Stromal cell of bone marrow (primary cell): Measurements from ENCODE around the gene MRPL22.
"Not testable (repeated sequence)": the region's sequence is repeated elsewhere in the genome, so short reads cannot be mapped to it uniquely, and the experiment has no call there.

ENCODE experiments used
- DNase-seq: peaks from one replicate; pipeline ENCODE4 v3.0.0-alpha.2; 2012; ENCODE audit warnings: low read depth

The MRPL22 gene

DNA sequence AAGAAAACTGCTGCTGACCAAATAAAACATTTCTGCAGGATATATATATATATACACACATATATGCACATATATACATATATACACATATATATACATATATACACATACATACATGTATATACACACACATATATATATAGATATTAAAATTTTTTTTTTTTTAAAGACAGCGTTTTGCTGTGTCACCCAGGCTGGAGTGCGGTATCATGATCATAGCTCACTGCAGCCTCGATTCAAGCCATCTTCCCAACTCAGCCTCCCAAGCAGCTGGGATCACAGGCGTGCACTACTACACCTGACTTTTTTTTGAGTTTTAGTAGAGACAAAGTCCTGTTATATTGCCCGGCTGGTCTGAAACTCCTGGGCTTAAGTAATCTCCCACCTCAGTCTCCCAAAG, 2.7 kb downstream of the MRPL22 start:
- no peak for DNase-seq

DNA sequence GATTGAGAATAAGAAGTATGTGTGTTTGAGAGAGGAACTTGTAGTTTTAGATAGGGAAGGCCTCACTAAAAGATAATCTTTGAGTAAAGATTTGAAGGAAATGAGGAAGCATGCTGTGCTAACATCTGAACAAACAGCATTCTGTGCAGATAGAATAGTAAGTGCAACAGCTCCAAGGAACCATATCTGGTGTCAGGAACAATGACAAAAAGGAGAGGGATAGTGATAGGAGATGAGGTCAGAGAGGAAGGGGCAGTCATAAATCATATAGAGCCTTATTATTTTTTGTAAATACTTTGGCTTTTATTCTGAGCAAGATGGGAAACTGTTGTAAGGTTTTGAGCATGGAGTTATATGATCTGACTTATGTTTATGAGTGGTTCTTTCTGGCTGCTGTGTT, 3.8 kb downstream of the MRPL22 start:
- DNase-seq = no peak

DNA sequence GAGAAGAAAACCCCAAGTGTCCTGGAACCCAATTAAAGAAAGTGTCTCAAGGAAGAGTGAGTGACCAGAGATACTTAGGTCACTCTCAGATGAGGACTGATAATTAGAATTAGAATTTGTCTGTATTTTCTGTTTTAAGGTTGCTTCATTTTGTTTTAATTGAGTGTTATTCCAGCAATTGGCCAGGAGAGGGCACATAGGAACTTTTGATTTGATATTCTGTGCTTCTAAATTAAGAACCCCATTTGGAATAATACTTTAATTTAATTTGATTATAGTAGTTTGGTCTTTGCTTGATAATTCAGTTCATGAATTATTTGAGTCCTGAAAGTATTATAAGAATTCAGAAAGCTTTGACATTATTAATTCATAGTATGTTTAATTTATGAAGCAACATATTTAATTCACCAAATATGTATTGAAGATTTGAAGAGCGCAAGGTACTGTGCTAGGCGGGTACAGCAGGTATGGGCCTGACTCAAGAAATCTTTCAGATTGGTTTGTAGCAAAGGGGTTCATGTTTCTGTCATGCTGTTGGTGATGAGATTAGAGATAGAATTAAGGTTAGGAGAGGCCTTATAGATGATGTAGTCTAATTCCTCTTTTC, 4.9 kb downstream of the MRPL22 start:
- no peak for DNase-seq

DNA sequence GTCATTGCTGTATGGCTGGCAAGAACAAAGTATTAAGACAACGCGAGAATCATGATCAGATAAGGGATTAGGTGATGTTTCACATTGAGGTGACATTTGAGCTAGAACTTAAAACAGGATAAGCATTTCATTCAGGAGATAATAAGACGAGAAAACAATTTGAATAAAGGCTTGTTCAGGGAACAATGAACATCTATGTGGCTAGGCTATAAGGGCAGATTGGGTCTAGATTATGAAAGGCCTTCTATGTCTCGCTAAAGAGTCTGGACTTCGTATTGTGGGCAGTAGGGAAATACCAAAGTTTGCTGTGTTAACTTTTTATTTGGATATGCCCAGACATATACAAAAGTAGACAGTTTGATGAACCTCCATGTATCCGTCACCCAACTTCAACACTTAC, 6.9 kb downstream of the MRPL22 start:
- DNase-seq = no peak

DNA sequence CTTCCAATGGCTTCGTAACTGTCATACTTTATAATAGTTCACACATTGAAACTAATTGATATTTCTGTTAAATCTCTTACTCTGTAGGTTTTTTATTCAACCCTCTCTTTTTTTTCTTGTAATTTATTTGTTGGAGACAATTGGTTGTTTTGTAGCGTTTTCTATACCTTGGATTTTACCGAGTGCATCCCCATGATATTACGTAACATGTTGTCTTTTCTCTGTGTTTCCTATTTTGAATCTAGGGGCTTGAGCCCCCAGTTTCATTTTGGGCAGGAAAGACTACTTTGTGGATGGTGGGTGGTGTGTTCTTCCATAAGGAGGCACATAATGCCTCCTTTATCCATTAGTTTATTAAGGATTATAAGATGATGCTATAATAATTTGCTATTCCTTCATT, 7.4 kb downstream of the MRPL22 start:
- no peak for DNase-seq

DNA sequence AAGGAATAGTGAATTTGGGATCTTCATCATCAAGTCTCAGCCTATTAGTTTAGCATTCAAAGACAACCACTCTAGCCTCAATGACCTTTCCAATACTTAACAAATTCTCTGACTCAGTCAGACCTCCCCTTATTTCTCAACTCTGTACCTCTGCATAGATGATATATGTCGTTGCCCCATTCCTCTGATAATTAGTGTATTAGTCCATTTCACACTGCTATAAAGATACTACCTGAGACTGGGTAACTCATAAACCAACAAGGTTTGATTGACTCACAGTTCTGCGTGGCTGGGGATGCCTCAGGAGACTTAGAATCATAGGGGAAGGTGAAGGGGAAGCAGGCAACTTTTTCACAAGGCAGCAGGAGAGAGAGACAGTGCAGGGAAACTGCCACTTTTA, 8.9 kb downstream of the MRPL22 start:
- no peak for DNase-seq

DNA sequence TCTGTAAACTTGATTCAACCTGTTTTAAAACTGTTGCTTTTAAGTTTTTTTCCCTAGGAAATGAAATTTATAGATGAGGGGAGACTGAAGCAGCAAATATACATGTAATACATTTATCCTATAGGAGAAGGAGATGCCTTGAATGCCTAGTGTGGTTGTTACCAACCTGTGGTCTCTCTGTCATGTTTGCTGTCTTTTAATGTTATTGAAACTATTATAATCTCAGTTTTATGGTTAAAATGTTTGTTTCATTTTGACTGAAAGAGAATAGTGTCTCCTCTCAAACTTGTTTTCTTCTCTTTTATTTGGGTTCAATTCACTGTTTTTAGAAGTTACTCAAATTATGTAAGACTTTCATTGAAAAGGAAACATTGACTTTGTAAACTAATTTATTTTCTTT, 15.8 kb downstream of the MRPL22 start:
- no peak for DNase-seq

DNA sequence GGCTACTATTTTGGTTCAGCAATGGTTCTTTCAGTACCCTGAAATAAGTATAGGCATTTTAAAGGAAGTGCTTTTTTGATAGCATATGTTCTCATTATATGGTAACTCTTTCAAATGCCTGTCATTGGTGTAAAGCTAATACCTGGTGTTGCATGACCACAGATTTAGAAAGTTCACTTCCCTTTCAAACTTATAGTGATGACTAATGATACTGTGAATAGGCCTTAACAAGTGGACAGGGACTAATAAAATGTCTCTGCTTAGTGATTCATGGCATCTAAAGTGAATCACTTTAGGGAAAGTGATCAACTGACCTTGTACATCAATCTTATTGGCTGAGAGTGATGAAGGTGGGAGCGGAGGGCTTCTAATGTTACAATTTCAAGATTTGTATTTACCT, 21.6 kb downstream of the MRPL22 start:
- DNase-seq = peak; percentile 46

DNA sequence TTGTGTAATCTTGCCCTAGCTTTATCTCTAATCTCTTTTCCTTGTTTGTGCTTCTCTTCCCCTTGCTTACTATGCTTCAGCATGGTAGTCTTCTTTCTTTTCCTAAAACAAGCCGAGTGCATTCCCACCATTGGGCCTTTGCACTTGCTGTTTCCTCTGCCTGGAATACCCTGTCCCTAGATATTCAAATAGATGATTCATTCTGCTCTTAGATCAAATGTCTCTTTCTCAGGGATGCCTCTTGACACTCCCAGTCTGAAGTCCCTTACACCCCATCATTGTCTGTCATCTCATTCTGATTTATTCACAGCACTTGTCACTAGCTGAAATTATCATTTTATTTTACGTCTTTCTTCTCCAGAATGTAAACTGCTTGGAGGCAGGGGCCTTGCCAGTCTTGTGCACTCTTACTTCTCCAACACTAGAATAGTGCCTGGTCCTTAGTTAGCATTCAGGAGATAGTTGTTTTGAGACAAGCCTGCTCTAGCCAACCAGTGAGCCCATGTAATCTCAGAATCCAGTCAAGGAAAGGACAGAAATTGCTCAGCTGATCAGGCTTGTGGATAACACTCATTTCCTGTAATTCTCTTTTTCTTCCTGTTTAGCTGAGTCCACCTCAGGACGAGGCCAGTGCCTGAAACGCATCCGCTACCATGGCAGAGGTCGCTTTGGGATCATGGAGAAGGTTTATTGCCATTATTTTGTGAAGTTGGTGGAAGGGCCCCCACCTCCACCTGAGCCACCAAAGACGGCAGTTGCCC, 25.4 kb downstream of the MRPL22 start:
- no peak for DNase-seq

DNA sequence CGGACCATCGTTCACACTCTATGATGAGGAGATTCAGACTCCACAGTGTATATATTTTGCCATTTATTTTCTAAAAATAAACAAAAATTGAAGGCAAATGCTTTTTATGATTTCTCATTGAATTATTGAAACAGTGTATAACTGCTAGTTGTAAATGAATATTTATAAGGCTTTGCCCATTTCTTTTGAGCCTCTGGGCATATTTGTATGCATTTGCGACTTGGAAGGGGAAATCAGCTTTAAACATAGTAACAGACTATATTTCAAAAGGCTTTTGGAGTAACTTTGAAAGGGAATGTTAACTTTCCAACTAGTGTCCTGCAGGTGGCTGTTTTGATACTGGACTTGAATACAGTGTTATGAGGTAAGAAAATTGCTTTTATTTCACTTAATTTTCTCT, 26.0 kb downstream of the MRPL22 start:
- DNase-seq = no peak

DNA sequence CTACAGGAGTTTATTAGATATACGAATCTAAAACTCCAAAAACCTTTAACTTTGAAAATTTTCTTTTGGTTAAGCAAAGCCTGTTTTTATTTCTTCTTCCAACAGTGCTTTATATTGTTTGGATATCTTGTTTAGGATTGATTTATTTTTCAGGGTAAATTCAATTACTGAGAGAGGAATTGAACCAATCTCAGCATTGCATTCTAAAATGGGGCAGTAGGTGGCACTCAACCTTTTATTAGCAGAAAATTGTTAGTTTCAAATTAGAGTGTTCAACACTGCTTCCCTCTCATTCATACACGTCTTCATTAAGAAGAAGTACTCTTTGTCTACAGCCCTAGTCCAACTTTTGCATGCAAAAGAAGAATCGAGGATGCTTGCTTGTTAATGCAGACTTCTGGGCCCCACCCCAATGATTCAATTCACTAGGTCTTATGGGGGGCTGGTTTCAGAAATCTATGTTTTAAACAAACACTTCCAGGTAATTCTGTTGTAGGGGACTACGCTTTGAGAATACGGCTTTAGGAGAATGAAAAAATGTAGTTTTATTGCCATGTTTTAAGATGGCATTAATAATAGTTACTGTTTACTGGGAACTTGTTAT, 26.6 kb downstream of the MRPL22 start:
- no peak for DNase-seq

DNA sequence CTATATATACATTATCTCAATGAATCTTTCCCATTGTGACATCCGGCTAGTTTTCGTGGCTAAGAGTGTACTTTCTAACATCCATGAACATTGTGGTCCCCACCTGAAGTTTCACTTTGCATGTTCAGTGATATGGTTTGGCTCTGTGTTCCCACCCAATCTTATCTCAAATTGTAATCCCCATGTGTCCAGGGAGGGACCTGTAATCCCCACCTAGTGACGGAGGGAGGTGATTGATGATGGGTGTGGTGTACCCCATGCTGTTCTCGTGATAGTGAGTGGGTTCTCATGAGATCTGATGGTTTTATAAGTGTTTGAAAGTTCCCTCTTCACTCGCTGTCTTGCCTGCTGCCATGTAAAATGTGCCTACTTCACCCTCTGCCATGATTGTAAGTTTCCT, 28.1 kb downstream of the MRPL22 start:
- no peak for DNase-seq

DNA sequence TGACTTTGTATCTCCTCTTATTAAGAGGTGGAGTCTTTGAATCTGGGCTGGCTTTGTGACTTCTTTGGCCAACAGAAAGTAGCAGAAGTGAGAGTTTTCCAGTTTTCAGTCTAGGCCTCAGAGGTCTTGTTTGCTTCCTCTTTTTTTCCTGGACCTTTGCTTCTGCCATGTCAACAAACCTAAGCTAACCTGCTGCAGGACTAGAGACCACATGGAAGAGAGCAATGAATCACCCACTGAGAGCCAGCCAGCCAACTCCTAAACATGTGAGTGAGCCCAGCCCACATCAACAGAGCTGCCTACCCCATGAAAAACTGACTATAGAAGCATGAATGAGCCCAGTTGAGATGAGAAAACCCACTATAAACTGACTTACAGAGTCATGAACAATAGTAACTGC, 29.9 kb downstream of the MRPL22 start:
- no peak for DNase-seq

DNA sequence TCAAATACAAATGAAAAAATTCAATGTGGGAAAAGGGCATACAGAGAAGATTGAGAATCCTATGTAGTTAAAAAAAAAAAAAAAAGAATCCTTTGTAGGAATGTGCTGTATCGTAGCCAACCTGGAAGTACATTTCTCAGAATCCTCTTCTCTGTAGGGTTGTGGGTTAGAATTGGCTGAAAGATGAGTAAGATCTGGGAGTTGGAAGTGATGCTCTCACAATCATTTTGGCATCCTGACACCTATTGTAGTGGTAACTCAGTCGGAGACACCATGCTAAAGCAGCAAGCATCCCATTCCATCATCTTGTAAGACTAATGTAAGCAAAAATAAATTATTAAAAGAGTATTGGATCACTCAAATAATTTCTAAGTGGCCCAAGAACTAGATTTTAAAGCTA, 30.6 kb downstream of the MRPL22 start:
- no peak for DNase-seq

DNA sequence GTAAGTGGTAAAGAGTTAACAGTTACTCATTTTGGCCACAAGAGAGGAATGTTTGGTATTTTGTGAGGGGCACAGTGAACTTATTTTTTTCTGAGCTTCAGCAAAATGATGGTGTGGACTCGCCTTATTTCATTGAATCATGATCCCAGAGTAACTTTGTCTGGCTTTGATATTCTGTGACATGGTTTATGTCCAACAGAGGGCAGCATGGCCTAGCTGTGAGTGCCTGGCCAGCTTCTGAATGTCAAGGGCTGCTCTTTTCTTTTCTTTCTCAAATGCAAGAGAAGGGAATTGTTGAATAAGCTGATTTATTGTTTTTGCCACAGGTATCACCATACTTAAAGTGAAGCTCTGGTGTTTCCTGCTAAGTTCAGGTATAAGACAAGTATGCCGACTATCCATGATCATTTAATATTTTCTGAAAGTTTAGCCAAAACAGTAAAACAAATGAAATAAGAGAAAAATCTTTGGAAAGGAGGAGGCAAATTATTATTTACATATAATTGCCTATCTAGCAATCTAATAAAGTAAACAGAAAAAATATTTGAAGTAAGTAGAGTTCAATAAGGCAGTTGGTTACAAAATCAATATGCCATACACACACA, 31.7 kb downstream of the MRPL22 start:
- no peak for DNase-seq

DNA sequence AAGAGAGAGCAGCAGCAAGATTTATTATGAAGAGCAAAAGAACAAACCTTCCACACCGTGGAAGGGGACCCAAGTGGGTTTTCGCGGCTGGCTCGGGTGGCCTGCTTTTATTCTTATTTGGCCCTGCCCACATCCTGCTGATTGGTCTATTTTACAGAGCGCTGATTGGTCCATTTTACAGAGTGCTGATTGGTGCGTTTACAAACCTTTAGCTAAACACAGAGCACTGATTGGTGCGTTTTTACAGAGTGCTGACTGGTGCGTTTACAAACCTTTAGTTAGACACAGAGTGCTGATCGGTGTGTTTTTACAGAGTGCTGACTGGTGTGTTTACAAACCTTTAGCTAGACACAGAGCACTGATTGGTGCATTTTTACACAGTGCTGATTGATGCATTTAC, 35.2 kb downstream of the MRPL22 start:
- not testable (repeated sequence) for DNase-seq

DNA sequence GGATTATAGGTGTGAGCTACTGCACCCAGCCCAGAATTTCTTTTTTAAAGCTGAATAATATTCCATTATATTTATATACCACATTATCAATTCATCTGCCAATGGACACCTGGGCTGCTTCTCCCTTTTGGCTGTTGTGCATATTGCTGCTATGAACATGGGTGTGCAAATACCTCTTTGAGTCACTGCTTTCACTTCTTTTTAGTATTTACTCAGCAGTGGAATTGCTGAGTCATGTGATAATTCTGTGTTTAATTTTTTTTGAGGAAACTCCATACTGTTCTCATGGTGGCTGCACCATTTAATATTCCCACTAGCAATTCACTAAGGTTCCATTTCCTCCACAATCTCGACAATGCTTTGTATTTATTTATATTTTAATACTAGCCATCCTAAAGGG, 36.5 kb downstream of the MRPL22 start:
- DNase-seq = no peak

DNA sequence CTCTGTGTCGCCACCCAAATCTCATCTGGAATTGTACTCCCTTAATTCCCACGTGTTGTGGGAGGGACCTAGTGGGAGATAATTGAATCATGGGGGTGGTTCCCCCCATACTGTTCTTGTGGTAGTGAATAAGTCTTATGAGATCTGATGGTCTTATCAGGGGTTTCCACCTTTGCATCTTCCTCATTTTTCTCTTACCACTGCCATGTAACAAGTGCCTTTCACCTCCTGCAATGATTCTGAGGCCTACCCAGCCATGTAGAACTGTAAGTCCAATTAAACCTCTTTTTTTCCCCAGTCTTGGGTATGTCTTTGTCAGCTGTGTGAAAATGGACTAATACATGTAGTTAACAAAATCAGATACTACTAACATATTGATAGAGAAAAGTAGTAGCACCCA, 37.4 kb downstream of the MRPL22 start:
- DNase-seq = not testable (repeated sequence)

DNA sequence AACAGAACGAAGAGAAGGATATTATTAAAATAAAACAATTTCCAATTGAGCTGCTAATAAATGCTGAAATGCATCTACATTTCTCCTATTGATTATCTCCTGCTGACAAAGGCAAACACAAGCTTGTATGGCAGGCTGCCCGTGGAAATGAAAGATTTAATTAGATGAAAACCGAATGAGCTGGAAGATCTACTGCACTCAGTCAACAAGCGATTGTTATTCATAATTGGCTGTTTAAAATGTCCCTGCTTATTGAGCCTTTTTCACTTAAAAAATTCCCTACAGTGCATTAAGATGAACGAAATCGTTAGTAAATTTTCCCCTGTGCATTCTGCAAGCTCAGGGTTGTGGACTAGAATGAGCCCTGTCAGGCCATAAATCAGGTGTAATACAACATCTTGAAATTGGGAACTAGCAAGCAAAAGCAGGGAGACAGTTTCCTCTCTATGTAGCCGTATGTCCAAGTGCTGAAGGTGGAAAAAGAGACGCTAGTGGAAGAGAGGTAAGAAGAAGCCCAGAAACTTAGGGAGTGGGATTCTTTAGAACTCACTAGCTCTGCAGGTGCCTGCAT, 44.2 kb downstream of the MRPL22 start:
- DNase-seq = no peak

DNA sequence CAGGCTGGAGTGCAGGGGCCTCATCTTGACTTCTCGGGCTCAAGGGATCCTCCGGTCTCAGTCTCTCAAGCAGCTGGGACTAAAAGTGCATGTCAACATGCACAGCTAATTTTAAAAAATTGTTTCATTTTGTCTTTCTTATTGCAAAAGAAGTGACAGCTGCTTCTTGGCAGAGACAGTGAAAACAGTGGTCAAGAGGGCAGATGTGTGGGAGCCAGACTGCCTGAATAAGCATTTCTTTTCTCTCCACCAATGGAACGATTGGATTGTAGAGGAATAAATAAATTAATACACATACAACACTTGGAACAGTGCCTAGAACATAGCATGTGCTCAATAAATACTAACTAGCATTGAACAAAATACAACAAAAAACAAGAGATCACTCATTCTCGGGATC, 45.3 kb downstream of the MRPL22 start:
- DNase-seq = no peak

DNA sequence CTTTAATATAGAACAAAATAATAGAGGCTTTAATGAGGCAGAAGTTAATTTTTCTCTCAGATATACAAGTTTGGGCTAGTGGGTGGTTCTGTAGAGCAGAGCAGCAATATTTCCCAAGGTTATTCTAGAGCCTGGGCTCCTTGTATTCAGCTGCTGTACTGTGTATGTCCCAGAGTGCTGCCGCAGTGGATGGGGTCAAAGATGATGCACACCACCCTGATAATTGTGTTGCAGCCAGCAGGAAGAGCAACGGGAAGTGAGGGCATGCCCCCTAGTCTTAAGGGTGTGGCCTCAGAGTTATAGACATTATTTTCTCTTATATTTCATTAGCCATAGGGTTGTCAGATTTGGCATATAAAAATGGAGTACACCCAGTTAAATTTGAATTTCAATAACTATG, 48.8 kb downstream of the MRPL22 start:
- DNase-seq = no peak

DNA sequence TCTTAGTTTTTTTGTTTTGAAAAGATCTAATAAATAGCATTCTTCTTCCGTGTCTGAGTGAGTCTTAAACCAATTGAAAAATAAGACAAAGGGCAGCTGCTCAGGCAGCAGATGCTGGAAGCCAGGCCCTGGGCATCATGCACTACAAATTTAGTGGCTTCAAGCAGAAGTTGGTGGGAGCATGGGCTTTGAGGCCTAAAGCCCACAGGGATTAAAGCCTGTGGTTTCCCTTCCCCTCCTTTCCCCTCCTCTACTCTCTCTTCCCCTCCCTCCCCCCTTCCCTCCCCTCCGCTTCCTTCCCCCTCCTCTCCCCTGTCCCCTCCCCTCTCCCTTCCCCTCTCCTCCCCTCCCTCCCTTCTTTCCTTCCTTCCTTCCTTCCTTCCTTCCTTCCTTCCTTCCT, 52.6 kb downstream of the MRPL22 start:
- DNase-seq = no peak

DNA sequence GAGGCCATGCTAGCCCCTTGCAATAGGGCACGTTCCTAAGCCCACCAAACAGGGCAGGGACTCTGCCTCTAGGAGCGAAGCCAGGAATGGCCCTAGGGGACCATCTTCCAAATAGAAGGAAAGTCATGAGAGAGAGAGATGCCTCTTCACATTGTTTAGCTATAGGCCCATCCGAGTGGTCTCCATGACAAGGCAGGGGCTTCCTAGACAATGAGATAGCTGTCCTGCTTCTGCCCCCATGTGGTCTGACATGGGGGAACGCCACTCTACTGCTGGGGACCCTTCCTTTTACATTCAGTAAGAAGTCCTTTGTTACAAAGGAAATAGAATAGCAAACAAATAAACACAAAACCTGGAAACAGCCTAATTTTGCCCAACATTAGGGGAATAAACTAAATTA, 54.8 kb downstream of the MRPL22 start:
- no peak for DNase-seq
